C4-2B (cell line): ENCODE data around the gene SPTLC3.

Experiments used
- CTCF ChIP-seq: fragments of 450-650 bp; conservative IDR thresholded peaks from 2 replicates; pipeline ENCODE4 v1.5.1; 2017; ENCODE audit warnings: mild to moderate bottlenecking
- ZFX ChIP-seq: fragments of 450-650 bp; IDR thresholded peaks from 2 replicates; pipeline ENCODE4 v1.6.1; 2017

- TF ChIP-seq CTCF = no peak
- TF ChIP-seq ZFX = no peak
Observed at GRCh38 chr20:12977328-12978125, 31.2 kb upstream of the SPTLC3 start.
